MCF 10A (cell line): Measurements from ENCODE around the gene KIAA1191. TPM values are rescaled to one million over a fixed set of nuclear protein-coding genes. Genes with fewer than 3 reads are reported as not detected.
A peak's percentile ranks its signal among the peaks of the same experiment; 100 is the strongest.

Experiments
- Bru-seq: library from RNA; stranded (reverse); fragments of 400-500 nt; gene quantifications from one replicate; lab custom pipeline; 2021; lab: Mats Ljungman, UMichigan
- BruChase-seq, 2 experiments: library from RNA; stranded (reverse); fragments of 400-500 nt; gene quantifications; one replicate each; lab custom pipeline; 2021; lab: Mats Ljungman, UMichigan
- BruUV-seq: library from RNA; stranded (reverse); fragments of 400-500 nt; replicated peaks from 2 replicates; lab custom pipeline; 2021; lab: Mats Ljungman, UMichigan
- CTCF ChIA-PET: fragments of 300-600 bp; sonication (Branson Sonifier 250); formaldehyde crosslinking; extraction: SDS; loops from one replicate; lab custom pipeline; 2021; ENCODE audit warnings: antibody characterized with exemption, inconsistent platforms; lab: Yijun Ruan, JAX
- POLR2A ChIA-PET: fragments of 300-600, 350-650 bp; sonication (Branson Sonifier 250); formaldehyde crosslinking; extraction: SDS; loops from one replicate; lab custom pipeline; 2020; ENCODE audit warnings: antibody characterized with exemption, inconsistent platforms; lab: Yijun Ruan, JAX
- DNase-seq: peaks from one replicate; pipeline ENCODE4 v3.0.0-alpha.2; 2018; ENCODE audit not compliant: unreplicated experiment
- H3K27ac Mint-ChIP-seq: one replicate; pipeline ENCODE4 v1.8.0; 2022; ENCODE audit warnings: mild to moderate bottlenecking, low read depth, mixed read lengths; ENCODE audit not compliant: unreplicated experiment
- H3K27me3 Mint-ChIP-seq: one replicate; pipeline ENCODE4 v1.8.0; 2022; ENCODE audit warnings: mixed read lengths; ENCODE audit not compliant: insufficient read depth, unreplicated experiment
- H3K36me3 Mint-ChIP-seq: one replicate; pipeline ENCODE4 v1.8.0; 2022; ENCODE audit warnings: mild to moderate bottlenecking, moderate library complexity, mixed read lengths; ENCODE audit not compliant: insufficient read depth, unreplicated experiment
- H3K4me1 Mint-ChIP-seq: one replicate; pipeline ENCODE4 v1.8.0; 2022; ENCODE audit warnings: mixed read lengths; ENCODE audit not compliant: insufficient read depth, unreplicated experiment
- H3K4me3 Mint-ChIP-seq: one replicate; pipeline ENCODE4 v1.8.0; 2022; ENCODE audit warnings: mild to moderate bottlenecking, moderate library complexity, mixed read lengths; ENCODE audit not compliant: unreplicated experiment
- H3K9me3 Mint-ChIP-seq: one replicate; pipeline ENCODE4 v1.8.0; 2022; ENCODE audit warnings: mixed read lengths; ENCODE audit not compliant: unreplicated experiment
- intact Hi-C: fragments of 100-400 bp; cut with micrococcal nuclease; formaldehyde crosslinking; loops from 2 replicates; pipeline ENCODE4 v1.14.1; 2022
- long read RNA-seq: library from polyadenylated mRNA; stranded (forward); transcript quantifications from one replicate; pipeline ENCODE4 v2.0.0, GENCODE V29; 2022
- total RNA-seq: library from RNA; stranded (reverse); gene quantifications from 2 replicates; pipeline ENCODE4 v1.2.3, GENCODE V29; 2022
- TF ChIP-seq, protein P1 (sequence below): fragments of 200-600 bp; IDR thresholded peaks from one replicate; pipeline ENCODE4 v1.8.0; 2022; ENCODE audit warnings: antibody characterized with exemption, mild to moderate bottlenecking; ENCODE audit not compliant: unreplicated experiment

KIAA1191 gene, protein sequence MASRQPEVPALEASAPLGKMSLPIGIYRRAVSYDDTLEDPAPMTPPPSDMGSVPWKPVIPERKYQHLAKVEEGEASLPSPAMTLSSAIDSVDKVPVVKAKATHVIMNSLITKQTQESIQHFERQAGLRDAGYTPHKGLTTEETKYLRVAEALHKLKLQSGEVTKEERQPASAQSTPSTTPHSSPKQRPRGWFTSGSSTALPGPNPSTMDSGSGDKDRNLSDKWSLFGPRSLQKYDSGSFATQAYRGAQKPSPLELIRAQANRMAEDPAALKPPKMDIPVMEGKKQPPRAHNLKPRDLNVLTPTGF
- 83.8 and 92.0 TPM in 2 replicates for total RNA-seq
- Bru-seq, nascent RNA = percentile 88 among the genes with signal in this experiment
- percentile 93 among the genes with signal in this experiment for BruChase-seq, experiment 1, labeled RNA remaining after a 6-hour chase
- BruChase-seq, experiment 2, labeled RNA remaining after a 2-hour chase = percentile 93 among the genes with signal in this experiment
- long read RNA-seq, transcript KIAA1191-201 (9 exons, 2,991 nt) = major isoform, 68 of 215 reads
- long read RNA-seq, transcript KIAA1191-203 (5 exons, 2,243 nt) = minor isoform, 8 of 215 reads
- long read RNA-seq, transcript KIAA1191-202 (8 exons, 2,700 nt) = minor isoform, 39 of 215 reads
- long read RNA-seq, partial matches to known transcripts = 66 of 215 reads
- long read RNA-seq, other reads (novel, unspliced or antisense) = 28 of 215 reads

DNA sequence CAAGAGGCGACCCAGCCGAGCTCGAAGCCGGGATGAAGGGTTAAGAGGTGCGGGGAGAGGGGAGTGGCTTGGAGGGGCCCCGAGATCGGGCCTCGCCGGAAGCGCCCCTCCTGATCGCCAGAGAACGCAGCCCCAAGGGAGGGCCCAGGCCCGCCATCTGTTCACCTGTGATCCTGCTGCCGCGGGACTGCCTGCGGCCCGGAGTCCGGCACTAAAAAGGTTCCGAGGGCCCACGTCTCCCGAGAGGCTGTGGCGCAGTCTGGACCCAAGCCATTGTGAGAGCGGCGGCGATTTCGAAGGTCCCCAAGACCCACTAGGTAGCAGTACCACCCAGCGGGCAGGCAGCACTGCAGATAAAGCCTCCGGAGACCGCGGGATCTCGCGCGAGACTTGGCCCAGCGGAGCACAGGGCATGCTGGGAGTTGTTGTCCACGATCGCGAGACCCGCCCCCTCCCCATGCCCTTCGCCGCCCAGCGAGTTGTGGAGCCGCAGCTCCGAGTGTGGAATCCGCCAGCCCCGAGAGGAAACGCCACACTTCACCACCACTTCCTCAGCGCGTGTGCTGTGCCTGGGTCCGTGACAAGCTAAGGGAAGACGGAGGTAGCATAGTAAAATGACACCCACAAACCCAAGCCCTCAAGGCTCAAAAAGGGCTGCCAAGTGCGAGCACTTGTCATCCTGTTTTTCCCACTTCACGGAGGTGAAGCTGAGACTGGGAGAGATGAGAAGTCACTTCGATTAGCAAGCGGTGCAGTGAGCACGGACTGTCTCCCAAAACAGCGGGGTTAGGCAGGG is at the start of gene KIAA1191:
Gene KIAA1191 (minus strand): TSS at position 328 of the 796 bp plus-strand sequence. CDS start 2,256 bp downstream, outside the sequence.
- H3K27ac Mint-ChIP-seq = peak within 1 kb of the TSS; percentile 97
- BruUV-seq = no TSS peak
- CTCF ChIA-PET = interaction anchor here (0.5 to 1.5 kb wide), 16 partner anchors 9 to 1491 kb away, joined by 3 to 6 read pairs (median 3); partner anchors contain the start of genes HIGD2A and NOP16
- POLR2A ChIA-PET = interaction anchor here (0.6 to 3.0 kb wide), 23 partner anchors 9 to 895 kb away, joined by 3 to 51 read pairs (median 5); partner anchors contain the start of genes CDHR2, CLTB, FAF2 and HIGD2A
- no peaks in the 10 kb centered on the region for H3K27me3 Mint-ChIP-seq
- H3K4me3 Mint-ChIP-seq = peak within 1 kb of the TSS; percentile 98
- TF ChIP-seq, protein P1, sequence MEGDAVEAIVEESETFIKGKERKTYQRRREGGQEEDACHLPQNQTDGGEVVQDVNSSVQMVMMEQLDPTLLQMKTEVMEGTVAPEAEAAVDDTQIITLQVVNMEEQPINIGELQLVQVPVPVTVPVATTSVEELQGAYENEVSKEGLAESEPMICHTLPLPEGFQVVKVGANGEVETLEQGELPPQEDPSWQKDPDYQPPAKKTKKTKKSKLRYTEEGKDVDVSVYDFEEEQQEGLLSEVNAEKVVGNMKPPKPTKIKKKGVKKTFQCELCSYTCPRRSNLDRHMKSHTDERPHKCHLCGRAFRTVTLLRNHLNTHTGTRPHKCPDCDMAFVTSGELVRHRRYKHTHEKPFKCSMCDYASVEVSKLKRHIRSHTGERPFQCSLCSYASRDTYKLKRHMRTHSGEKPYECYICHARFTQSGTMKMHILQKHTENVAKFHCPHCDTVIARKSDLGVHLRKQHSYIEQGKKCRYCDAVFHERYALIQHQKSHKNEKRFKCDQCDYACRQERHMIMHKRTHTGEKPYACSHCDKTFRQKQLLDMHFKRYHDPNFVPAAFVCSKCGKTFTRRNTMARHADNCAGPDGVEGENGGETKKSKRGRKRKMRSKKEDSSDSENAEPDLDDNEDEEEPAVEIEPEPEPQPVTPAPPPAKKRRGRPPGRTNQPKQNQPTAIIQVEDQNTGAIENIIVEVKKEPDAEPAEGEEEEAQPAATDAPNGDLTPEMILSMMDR = peak; percentile 25
- intact Hi-C loops = loop anchor here (2.0 to 5.0 kb wide), 2 partner anchors 53 to 86 kb away; partner anchors contain the start of gene FAF2
- peaks cover 18% of the 10 kb centered on the region for H3K4me1 Mint-ChIP-seq
- peak; percentile 94 for DNase-seq
- H3K9me3 Mint-ChIP-seq = no peaks in the 10 kb centered on the region
- peaks cover 23% of the 10 kb centered on the region for H3K36me3 Mint-ChIP-seq

DNA sequence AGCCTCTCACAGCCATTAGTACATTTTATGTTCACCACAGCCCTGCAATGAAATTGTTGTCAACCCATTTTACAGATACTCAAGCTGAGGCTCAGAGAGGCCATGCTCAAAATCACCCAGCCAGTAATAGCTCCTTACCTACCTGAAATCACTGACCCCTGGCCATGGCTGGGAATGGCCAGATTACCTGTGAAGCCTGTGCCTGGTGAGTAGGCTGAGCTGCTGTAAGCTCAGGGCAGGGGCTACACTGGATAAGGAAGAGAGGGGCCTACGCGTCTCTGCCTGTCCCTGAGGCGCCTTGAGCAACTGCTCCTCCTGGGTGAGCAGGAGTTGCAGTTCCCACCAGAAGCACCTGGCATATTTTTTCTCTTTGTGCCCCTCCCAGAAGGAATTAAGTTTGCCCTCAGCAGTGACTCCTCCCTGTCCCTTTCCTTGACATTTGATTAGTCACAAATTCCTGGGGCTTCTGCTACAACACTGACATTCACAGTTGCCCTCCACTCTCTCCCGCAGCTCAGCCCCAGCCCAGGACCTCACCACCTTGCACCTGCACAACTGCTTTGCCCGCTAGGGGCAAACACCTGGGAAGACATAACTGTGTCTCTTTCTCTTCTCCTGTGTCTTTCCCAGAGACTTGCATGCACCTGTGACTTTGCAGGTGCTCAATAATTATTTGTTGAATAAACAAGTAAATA is 49.1 kb upstream of the KIAA1191 start:
- no TSS peak for BruUV-seq
- intact Hi-C loops = no loop called here
- ChIA-PET CTCF (interaction anchor here (0.5 to 2.2 kb wide), 10 partner anchors 9 to 993 kb away, joined by 3 to 8 read pairs (median 4); partner anchors contain the start of gene FAF2), POLR2A (interaction anchor here (0.6 to 11.3 kb wide), 9 partner anchors 10 to 1037 kb away, joined by 3 to 110 read pairs (median 4); partner anchors contain the start of genes FAF2, HIGD2A, KIAA1191 and NOP16)
- Mint-ChIP-seq H3K27ac (peak overlapping the region; percentile 73), H3K4me3 (peak overlapping the region; percentile 83), H3K4me1 (peaks cover 58% of the 10 kb centered on the region), H3K9me3 (no peaks in the 10 kb centered on the region), H3K36me3 (peaks cover 62% of the 10 kb centered on the region), H3K27me3 (no peaks in the 10 kb centered on the region)
- TF ChIP-seq, protein P1 = peak; percentile 17
- DNase-seq = peak; percentile 45

DNA sequence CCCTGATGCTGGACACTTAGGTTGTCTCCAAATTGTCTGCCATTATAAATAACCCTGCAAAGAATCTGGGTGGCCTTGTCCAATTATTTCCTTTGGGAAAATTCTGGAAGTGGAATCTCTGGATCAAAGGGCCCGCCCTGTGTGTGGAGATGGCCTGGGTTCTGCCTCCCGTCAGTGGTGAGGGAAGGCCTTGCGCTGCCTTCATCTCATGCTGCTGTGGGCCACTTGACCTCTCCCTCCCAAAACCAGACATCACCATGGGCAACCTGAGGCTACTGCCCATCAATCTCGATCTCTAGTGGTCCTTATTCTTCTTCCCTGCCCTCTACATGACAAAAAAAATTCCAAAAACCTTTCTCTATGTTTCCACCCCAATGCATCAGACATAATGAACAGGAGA is 48.2 kb upstream of the KIAA1191 start:
- peak overlapping the region; percentile 73 for H3K27ac Mint-ChIP-seq
- CTCF ChIA-PET = interaction anchor here (0.6 to 2.2 kb wide), 6 partner anchors 8 to 994 kb away, joined by 3 to 8 read pairs (median 5); partner anchors contain the start of gene FAF2

More for the DNA sequence above, 48.2 kb upstream of the KIAA1191 start:
- BruUV-seq = no TSS peak
- Mint-ChIP-seq H3K9me3 (no peaks in the 10 kb centered on the region), H3K4me1 (peaks cover 50% of the 10 kb centered on the region), H3K4me3 (no peak overlapping the region), H3K36me3 (peaks cover 71% of the 10 kb centered on the region), H3K27me3 (no peaks in the 10 kb centered on the region)
- intact Hi-C loops = no loop called here
- no peak for DNase-seq
- TF ChIP-seq, protein P1 = no peak
- POLR2A ChIA-PET = interaction anchor here (1.0 to 11.3 kb wide), 6 partner anchors 10 to 237 kb away, joined by 3 to 110 read pairs (median 7); partner anchors contain the start of genes FAF2, HIGD2A, KIAA1191 and NOP16
